H1 (cell line): ENCODE data around the gene CHST11. TPM values are rescaled to one million over a fixed set of nuclear protein-coding genes. Genes with fewer than 3 reads are reported as not detected.

Source experiments
- CTCF ChIA-PET: fragments of 300-600 bp; sonication (Branson Sonifier 250); formaldehyde crosslinking; loops from one replicate; lab custom pipeline; 2021; ENCODE audit not compliant: partially characterized antibody; lab: Charles Lee
- POLR2A ChIA-PET: fragments of 300-600 bp; sonication (Branson Sonifier 250); formaldehyde crosslinking; loops from one replicate; lab custom pipeline; 2021; ENCODE audit warnings: inconsistent platforms; ENCODE audit not compliant: partially characterized antibody; lab: Charles Lee
- DNase-seq, 2 experiments: peaks; one replicate each; pipeline versions ENCODE4 v3.0.0 to v3.0.0-alpha.2; 2010 to 2022; ENCODE audit warnings: low spot score in 2 of 2, low read depth in 1 of 2, mixed read lengths in 1 of 2
- FAIRE-seq: peaks from 2 replicates; lab custom pipeline; 2011; peaks lifted over from hg19 to GRCh38; lab: Jason Lieb, UNC
- H2AFZ ChIP-seq: 2 replicates; pipeline ENCODE4 v1.8.1; 2012; ENCODE audit warnings: low read length, inconsistent platforms
- H2AK5ac ChIP-seq: 2 replicates; pipeline ENCODE4 v1.6.1; 2013; ENCODE audit warnings: low read depth, low read length
- H2BK120ac ChIP-seq: replicated peaks from 2 replicates; pipeline ENCODE3; 2013; ENCODE audit warnings: low read depth, low read length, inconsistent platforms
- H2BK12ac ChIP-seq: 2 replicates; pipeline ENCODE4 v1.6.1; 2013; ENCODE audit warnings: low read depth, low read length
- H2BK15ac ChIP-seq: 2 replicates; pipeline ENCODE4 v1.6.1; 2013; ENCODE audit warnings: low read length
- H2BK20ac ChIP-seq: 2 replicates; pipeline ENCODE4 v1.6.1; 2013; ENCODE audit warnings: low read length
- H2BK5ac ChIP-seq: 2 replicates; pipeline ENCODE4 v1.6.1; 2013; ENCODE audit warnings: low read depth, low read length
- H3K14ac ChIP-seq: 2 replicates; pipeline ENCODE4 v1.6.1; 2013; ENCODE audit warnings: inconsistent platforms; ENCODE audit not compliant: insufficient read length
- H3K18ac ChIP-seq: 2 replicates; pipeline ENCODE4 v1.6.1; 2013; ENCODE audit warnings: low read length; ENCODE audit errors: extremely low read depth
- H3K23ac ChIP-seq: 2 replicates; pipeline ENCODE4 v1.6.1; 2013; ENCODE audit warnings: inconsistent platforms; ENCODE audit not compliant: insufficient read length
- H3K23me2 ChIP-seq: 2 replicates; pipeline ENCODE4 v1.6.1; 2013; ENCODE audit warnings: low read depth, low read length
- H3K27ac ChIP-seq: 2 replicates; pipeline ENCODE4 v1.6.1; 2011; ENCODE audit warnings: low read depth, low read length, inconsistent platforms
- H3K27me3 ChIP-seq, 4 experiments: replicated peaks in 1 of 4; 1 replicate in 1 of 4; 2 replicates in 3 of 4; pipeline versions ENCODE4 v1.6.1 to v1.8.1; 2011 to 2013; ENCODE audit warnings: low read length in 3 of 4, mild to moderate bottlenecking in 3 of 4, inconsistent platforms in 2 of 4, mixed read lengths in 2 of 4, moderate library complexity in 1 of 4; ENCODE audit not compliant: control insufficient read depth in 3 of 4, insufficient read depth in 3 of 4; ENCODE audit errors: extremely low read depth in 1 of 4
- H3K36me3 ChIP-seq, 4 experiments: 2 replicates each; pipeline versions ENCODE4 v1.6.1 to v1.8.1; 2011 to 2013; ENCODE audit warnings: mild to moderate bottlenecking in 4 of 4, low read length in 3 of 4, moderate library complexity in 2 of 4, control low read depth in 1 of 4, inconsistent platforms in 1 of 4; ENCODE audit not compliant: insufficient read depth in 4 of 4, control insufficient read depth in 2 of 4
- H3K4ac ChIP-seq: replicated peaks from 2 replicates; pipeline ENCODE3; 2013; ENCODE audit warnings: low read length, low read depth, mixed read lengths, inconsistent platforms; ENCODE audit not compliant: insufficient read length
- H3K4me1 ChIP-seq, 4 experiments: replicated peaks in 1 of 4; 1 replicate in 1 of 4; 2 replicates in 3 of 4; pipeline versions ENCODE4 v1.6.1 to v1.8.1; 2011 to 2013; ENCODE audit warnings: low read length in 3 of 4, inconsistent platforms in 2 of 4, mixed read lengths in 1 of 4; ENCODE audit not compliant: insufficient read depth in 4 of 4, control insufficient read depth in 3 of 4
- H3K4me2 ChIP-seq, 2 experiments: 2 replicates each; pipeline versions ENCODE4 v1.6.1 to v1.8.1; 2011 to 2013; ENCODE audit warnings: low read depth in 2 of 2, low read length in 2 of 2, control low read depth in 1 of 2, inconsistent platforms in 1 of 2, mild to moderate bottlenecking in 1 of 2; ENCODE audit not compliant: insufficient read depth in 1 of 2
- H3K4me3 ChIP-seq, 4 experiments: fragments of 200-600, 300-600 bp in 1 of 4; sonication (generic), shearing (Covaris generic), sonication (Bioruptor Twin) in 1 of 4; 2 replicates each; pipeline versions ENCODE4 v1.5.1 to v1.8.1; 2011 to 2016; ENCODE audit warnings: low read length in 4 of 4, low read depth in 3 of 4, control low read depth in 2 of 4, inconsistent platforms in 2 of 4, mild to moderate bottlenecking in 2 of 4, mixed read lengths in 1 of 4, moderate library complexity in 1 of 4; ENCODE audit not compliant: insufficient read depth in 2 of 4; ENCODE audit errors: extremely low read depth in 1 of 4
- H3K56ac ChIP-seq: replicated peaks from 2 replicates; pipeline ENCODE3; 2013; ENCODE audit warnings: low read depth, mild to moderate bottlenecking, mixed read lengths, low read length, inconsistent platforms; ENCODE audit not compliant: insufficient read length
- H3K79me1 ChIP-seq: 2 replicates; pipeline ENCODE4 v1.6.1; 2013; ENCODE audit warnings: low read depth, low read length, control low read depth
- H3K79me2 ChIP-seq, 2 experiments: 2 replicates each; pipeline versions ENCODE4 v1.6.1 to v1.8.1; 2012 to 2013; ENCODE audit warnings: low read length in 2 of 2, mild to moderate bottlenecking in 2 of 2, inconsistent platforms in 1 of 2; ENCODE audit not compliant: insufficient read depth in 2 of 2, control insufficient read depth in 1 of 2
- H3K9ac ChIP-seq, 4 experiments: replicated peaks in 1 of 4; 1 replicate in 1 of 4; 2 replicates in 3 of 4; pipeline versions ENCODE4 v1.6.1 to v1.8.1; 2011 to 2013; ENCODE audit warnings: low read depth in 3 of 4, low read length in 3 of 4, control low read depth in 2 of 4, mild to moderate bottlenecking in 2 of 4, moderate library complexity in 2 of 4, inconsistent platforms in 1 of 4; ENCODE audit errors: extremely low read depth in 1 of 4
- H3K9me3 ChIP-seq, 2 experiments: 2 replicates each; pipeline versions ENCODE4 v1.6.1 to v1.8.1; 2012 to 2013; ENCODE audit warnings: mild to moderate bottlenecking in 2 of 2, moderate library complexity in 2 of 2, control low read depth in 1 of 2, inconsistent platforms in 1 of 2, low read depth in 1 of 2, low read length in 1 of 2, mixed read lengths in 1 of 2; ENCODE audit not compliant: insufficient read depth in 2 of 2
- H4K20me1 ChIP-seq, 2 experiments: replicated peaks in 1 of 2; 2 replicates each; pipeline versions ENCODE3 to v1.8.1; 2011 to 2013; ENCODE audit warnings: inconsistent platforms in 2 of 2, low read length in 2 of 2, mild to moderate bottlenecking in 1 of 2; ENCODE audit not compliant: insufficient read depth in 2 of 2, control insufficient read depth in 1 of 2
- H4K5ac ChIP-seq: 2 replicates; pipeline ENCODE4 v1.6.1; 2013; ENCODE audit warnings: low read length, low read depth, mixed read lengths, inconsistent platforms; ENCODE audit not compliant: insufficient read length
- H4K8ac ChIP-seq: 2 replicates; pipeline ENCODE4 v1.8.0; 2013; ENCODE audit warnings: mild to moderate bottlenecking, moderate library complexity, low read length, inconsistent platforms; ENCODE audit not compliant: insufficient read depth; ENCODE audit errors: extremely low read depth
- H4K91ac ChIP-seq: replicated peaks from 2 replicates; pipeline ENCODE3; 2013; ENCODE audit warnings: low read length, mixed read lengths, inconsistent platforms; ENCODE audit not compliant: insufficient read length
- BCL11A ChIP-seq, 2 experiments: IDR thresholded peaks; one replicate each; pipeline ENCODE4 v1.6.1; 2011; ENCODE audit warnings: low read depth in 2 of 2, low read length in 2 of 2, mild to moderate bottlenecking in 2 of 2
- CBX5 ChIP-seq: fragments of 300-800, 300-1000 bp; sonication (generic); IDR thresholded peaks from 2 replicates; pipeline ENCODE4 v1.7.1; 2016; ENCODE audit warnings: antibody characterized with exemption, low read length, low read depth
- CHD1 ChIP-seq: IDR thresholded peaks from 2 replicates; pipeline ENCODE4 v1.6.1; 2012; ENCODE audit warnings: low read depth, low read length, improper control_type of control experiment
- EP300 ChIP-seq, 2 experiments: IDR thresholded peaks; 1 replicate in 1 of 2; 2 replicates in 1 of 2; pipeline ENCODE4 v1.6.1; 2011 to 2012; ENCODE audit warnings: low read depth in 2 of 2, low read length in 2 of 2, mild to moderate bottlenecking in 2 of 2, borderline replicate concordance in 1 of 2, inconsistent platforms in 1 of 2, moderate library complexity in 1 of 2
- PHF8 ChIP-seq: fragments of 200-600 bp; sonication (generic); conservative IDR thresholded peaks from 2 replicates; pipeline ENCODE4 v1.7.1; 2012; ENCODE audit warnings: low read depth, mild to moderate bottlenecking, inconsistent platforms, low read length, moderate library complexity
- RXRA ChIP-seq: IDR thresholded peaks from 2 replicates; pipeline ENCODE4 v1.6.1; 2011; ENCODE audit warnings: low read depth, mild to moderate bottlenecking, low read length, moderate library complexity; ENCODE audit not compliant: insufficient read depth
- SIRT6 ChIP-seq: IDR thresholded peaks from one replicate; pipeline ENCODE4 v1.7.1; 2012; ENCODE audit warnings: low read length, inconsistent platforms
- USF2 ChIP-seq: IDR thresholded peaks from 2 replicates; pipeline ENCODE4 v1.6.1; 2011; ENCODE audit warnings: low read length, improper control_type of control experiment
- WGBS, 2 experiments: shearing (Covaris generic) in 1 of 2; methylation state at CpG; one replicate each; pipeline versions ENCODE4 v1.1.6 to v1.1.7; 2013 to 2015; ENCODE audit warnings: low lambda C conversion rate in 2 of 2, mixed read lengths in 2 of 2, inconsistent platforms in 1 of 2, low coverage in 1 of 2, missing lambda C conversion rate in 1 of 2; ENCODE audit not compliant: insufficient replicate concordance in 2 of 2, insufficient coverage in 1 of 2, insufficient read length in 1 of 2; ENCODE audit errors: extremely low coverage in 1 of 2, missing lambda C conversion rate in 1 of 2; 5-methylcytosine and 5-hydroxymethylcytosine counted together
- polyA plus RNA-seq, 7 experiments: library from polyadenylated mRNA; depleted of rRNA in 3 of 7; stranded (reverse) in 5 of 7; unstranded in 2 of 7; fragments of >200 nt in 5 of 7; fragments of 200-250 nt in 2 of 7; gene quantifications; 1 replicate in 5 of 7; 2 replicates in 1 of 7; 4 replicates in 1 of 7; pipeline versions ENCODE4 v1.2.1 to v1.2.3, GENCODE V29; 2011 to 2013; ENCODE audit warnings: missing spikeins in 2 of 7, mixed read lengths in 2 of 7
- total RNA-seq: library from RNA; stranded (reverse); fragmentation: NEBNext Ultra II Directional; extraction: Animal tissue kit (Norgen Biotek cat#: 25700); gene quantifications from 2 replicates; pipeline ENCODE4 v1.2.1, GENCODE V29; 2021
- TF ChIP-seq, protein P1 (sequence below), 3 experiments: IDR thresholded peaks; 1 replicate in 2 of 3; 2 replicates in 1 of 3; pipeline versions ENCODE4 v1.5.1 to v1.6.1; 2011; ENCODE audit warnings: low read length in 3 of 3, mild to moderate bottlenecking in 3 of 3, inconsistent platforms in 2 of 3, low read depth in 1 of 3, moderate library complexity in 1 of 3; ENCODE audit not compliant: insufficient read depth in 1 of 3; ENCODE audit errors: control extremely low read depth in 1 of 3

The CHST11 gene
- total and polyA plus RNA-seq, 2 of the 8 experiments (the other 6 are each of a cell fraction or from before 2014, with no cell fraction given), result 14.4 to 20.8 TPM

DNA sequence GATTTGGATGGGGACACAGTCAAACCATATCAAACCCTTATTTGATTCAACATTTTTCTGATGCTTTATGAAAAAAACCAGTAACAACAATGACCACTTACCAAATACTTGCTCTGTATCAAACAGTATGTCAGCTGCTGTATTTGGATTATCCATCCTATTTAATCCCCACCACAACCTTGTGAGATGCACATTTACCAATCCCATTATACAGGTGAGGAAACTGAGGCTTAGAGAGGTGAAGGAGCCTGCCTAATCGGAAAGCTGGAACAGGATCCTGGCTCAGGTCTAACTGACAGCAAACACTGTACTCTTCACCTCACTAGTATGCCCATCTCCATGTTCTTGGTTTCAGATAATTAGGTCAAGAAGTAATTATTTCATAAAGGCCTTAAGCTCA, 13.8 kb downstream of the CHST11 start:
- H2BK15ac ChIP-seq, result no peak overlapping the region
- no peak overlapping the region for H3K4me2 ChIP-seq
- no peak overlapping the region for H3K27ac ChIP-seq
- FAIRE-seq, result no peak
- no peaks in the 10 kb centered on the region for H3K9me3 ChIP-seq
- no peak overlapping the region for H4K8ac ChIP-seq
- H3K4me3 ChIP-seq, result no peak overlapping the region
- H2BK12ac ChIP-seq, result no peak overlapping the region
- DNase-seq, result no peak
- 85% methylated on average over 1 of the region's 1 CpG; no CpG with 5 or more reads in 1 of the 2 experiments for WGBS, 2 experiments
- H2BK5ac ChIP-seq, result no peak overlapping the region
- H3K36me3 ChIP-seq, result no peaks in the 10 kb centered on the region
- H3K18ac ChIP-seq, result no peak overlapping the region
- peaks cover 0 to 4% (median 0%) of the 10 kb centered on the region in 4 experiments; a peak in 3 of 7 replicates for H3K4me1 ChIP-seq
- H3K23me2 ChIP-seq, result no peaks in the 10 kb centered on the region; the same call in 1 of the 2 replicates
- H3K79me2 ChIP-seq, result peaks cover 0 to 7% of the 10 kb centered on the region in 2 experiments; a peak in 1 of 4 replicates
- no peak overlapping the region for H4K91ac ChIP-seq
- H2BK20ac ChIP-seq, result no peak overlapping the region
- no peak overlapping the region for H4K5ac ChIP-seq
- H4K20me1 ChIP-seq, result peaks cover 3 to 4% of the 10 kb centered on the region in 2 experiments
- H3K9ac ChIP-seq, result no peak overlapping the region
- CTCF ChIA-PET, result interaction anchor here (0.7 to 2.1 kb wide), 3 partner anchors 12 to 59 kb away, joined by 3 to 7 read pairs (median 3); no protein-coding TSS in a partner anchor
- H3K4ac ChIP-seq, result no peak overlapping the region
- no peak overlapping the region for H3K14ac ChIP-seq
- H2BK120ac ChIP-seq, result no peak overlapping the region
- no peak overlapping the region for H2AFZ ChIP-seq
- TF ChIP-seq CHD1 (no peak), PHF8 (no peak), EP300 (IDR thresholded peaks at IDR 0.05; ENCODE audit: borderline replicate concordance in 1 of 2, low read depth in 2 of 2, low read length in 2 of 2) (no peak), RXRA (no peak), SIRT6 (no peak), USF2 (no peak), BCL11A (IDR thresholded peaks at IDR 0.05; ENCODE audit: low read depth in 2 of 2, low read length in 2 of 2) (no peak), CBX5 (no peak)
- TF ChIP-seq, protein P1, sequence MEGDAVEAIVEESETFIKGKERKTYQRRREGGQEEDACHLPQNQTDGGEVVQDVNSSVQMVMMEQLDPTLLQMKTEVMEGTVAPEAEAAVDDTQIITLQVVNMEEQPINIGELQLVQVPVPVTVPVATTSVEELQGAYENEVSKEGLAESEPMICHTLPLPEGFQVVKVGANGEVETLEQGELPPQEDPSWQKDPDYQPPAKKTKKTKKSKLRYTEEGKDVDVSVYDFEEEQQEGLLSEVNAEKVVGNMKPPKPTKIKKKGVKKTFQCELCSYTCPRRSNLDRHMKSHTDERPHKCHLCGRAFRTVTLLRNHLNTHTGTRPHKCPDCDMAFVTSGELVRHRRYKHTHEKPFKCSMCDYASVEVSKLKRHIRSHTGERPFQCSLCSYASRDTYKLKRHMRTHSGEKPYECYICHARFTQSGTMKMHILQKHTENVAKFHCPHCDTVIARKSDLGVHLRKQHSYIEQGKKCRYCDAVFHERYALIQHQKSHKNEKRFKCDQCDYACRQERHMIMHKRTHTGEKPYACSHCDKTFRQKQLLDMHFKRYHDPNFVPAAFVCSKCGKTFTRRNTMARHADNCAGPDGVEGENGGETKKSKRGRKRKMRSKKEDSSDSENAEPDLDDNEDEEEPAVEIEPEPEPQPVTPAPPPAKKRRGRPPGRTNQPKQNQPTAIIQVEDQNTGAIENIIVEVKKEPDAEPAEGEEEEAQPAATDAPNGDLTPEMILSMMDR (IDR thresholded peaks at IDR 0.05; ENCODE audit: control extremely low read depth in 1 of 3, insufficient read depth in 1 of 3, low read depth in 1 of 3, low read length in 3 of 3), result no peak
- H3K56ac ChIP-seq, result no peak overlapping the region
- H2AK5ac ChIP-seq, result no peak overlapping the region
- no peaks in the 10 kb centered on the region for H3K27me3 ChIP-seq
- H3K23ac ChIP-seq, result no peak overlapping the region
- peaks cover 5% of the 10 kb centered on the region for H3K79me1 ChIP-seq
- POLR2A ChIA-PET, result no interaction called here
